SK-N-SH (cell line): Measurements from ENCODE around the gene G6PC1.
"Not testable (repeated sequence)": the region's sequence is repeated elsewhere in the genome, so short reads cannot be mapped to it uniquely, and the experiment has no call there.

Experiments used
- CHD2 ChIP-seq: fragments of 150-350 bp; IDR thresholded peaks from 2 replicates; pipeline ENCODE4 v1.6.1; 2018; ENCODE audit warnings: low read length; ENCODE audit not compliant: partially characterized antibody
- CTCF ChIP-seq: fragments of 200-600 bp; sonication (generic); IDR thresholded peaks from 2 replicates; pipeline ENCODE4 v1.6.1; 2017; ENCODE audit warnings: antibody characterized with exemption, mild to moderate bottlenecking, moderate library complexity
- EZH2phosphoT487 ChIP-seq: fragments of 200-600 bp; sonication (generic); IDR thresholded peaks from 2 replicates; pipeline ENCODE4 v1.6.1; 2017; ENCODE audit warnings: low read depth, mixed run types, mild to moderate bottlenecking, antibody characterized with exemption, moderate library complexity, borderline replicate concordance
- GABPA ChIP-seq: IDR thresholded peaks from 2 replicates; pipeline ENCODE4 v1.4.0; 2012; ENCODE audit warnings: low read depth, mild to moderate bottlenecking
- PBX3 ChIP-seq: IDR thresholded peaks from 2 replicates; pipeline ENCODE4; 2012
- POLR2AphosphoS5 ChIP-seq: IDR thresholded peaks from 2 replicates; pipeline ENCODE4 v1.6.1; 2012; ENCODE audit warnings: low read depth, low read length
- RAD21 ChIP-seq: IDR thresholded peaks from 2 replicates; pipeline ENCODE4 v1.6.1; 2012; ENCODE audit warnings: mild to moderate bottlenecking, low read length
- RFX5 ChIP-seq: IDR thresholded peaks from 2 replicates; pipeline ENCODE4 v1.6.1; 2012; ENCODE audit warnings: mild to moderate bottlenecking, improper control_type of control experiment, low read length
- RXRA ChIP-seq: IDR thresholded peaks from 2 replicates; pipeline ENCODE4 v1.4.0; 2012; ENCODE audit warnings: low read depth, mild to moderate bottlenecking, borderline replicate concordance
- SIN3A ChIP-seq: IDR thresholded peaks from 2 replicates; pipeline ENCODE4 v1.6.1; 2012; ENCODE audit warnings: low read depth, mild to moderate bottlenecking, low read length, moderate library complexity, borderline replicate concordance
- TAF1 ChIP-seq: IDR thresholded peaks from 2 replicates; pipeline ENCODE4 v1.6.1; 2012; ENCODE audit warnings: low read depth, mild to moderate bottlenecking, low read length, moderate library complexity, borderline replicate concordance
- TEAD4 ChIP-seq: IDR thresholded peaks from 2 replicates; pipeline ENCODE4 v1.4.0; 2012; ENCODE audit warnings: mild to moderate bottlenecking, borderline replicate concordance; ENCODE audit not compliant: insufficient read depth
- ZBTB33 ChIP-seq: IDR thresholded peaks from 2 replicates; pipeline ENCODE4 v1.4.0; 2012; ENCODE audit warnings: low read depth, borderline replicate concordance
- TF ChIP-seq, protein P1 (sequence below): IDR thresholded peaks from 2 replicates; pipeline ENCODE4 v1.6.1; 2012; ENCODE audit warnings: mild to moderate bottlenecking, low read depth, low read length, moderate library complexity

DNA sequence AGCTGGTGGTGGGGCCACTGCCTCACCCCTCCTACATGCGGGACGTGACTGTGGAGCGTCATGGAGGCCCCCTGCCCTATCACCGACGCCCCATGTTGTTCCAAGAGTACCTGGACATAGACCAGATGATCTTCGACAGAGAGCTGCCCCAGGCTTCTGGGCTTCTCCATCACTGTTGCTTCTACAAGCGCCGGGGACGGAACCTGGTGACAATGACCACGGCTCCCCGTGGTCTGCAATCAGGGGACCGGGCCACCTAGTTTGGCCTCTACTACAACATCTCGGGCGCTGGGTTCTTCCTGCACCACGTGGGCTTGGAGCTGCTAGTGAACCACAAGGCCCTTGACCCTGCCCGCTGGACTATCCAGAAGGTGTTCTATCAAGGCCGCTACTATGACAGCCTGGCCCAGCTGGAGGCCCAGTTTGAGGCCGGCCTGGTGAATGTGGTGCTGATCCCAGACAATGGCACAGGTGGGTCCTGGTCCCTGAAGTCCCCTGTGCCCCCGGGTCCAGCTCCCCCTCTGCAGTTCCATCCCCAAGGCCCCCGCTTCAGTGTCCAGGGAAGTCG is 32.8 kb upstream of the G6PC1 start:
- not testable (repeated sequence) for TF ChIP-seq CTCF, TAF1, PBX3, RAD21, ZBTB33, TEAD4, EZH2phosphoT487, GABPA, POLR2AphosphoS5, RFX5, CHD2, SIN3A, RXRA
- TF ChIP-seq, protein P1, sequence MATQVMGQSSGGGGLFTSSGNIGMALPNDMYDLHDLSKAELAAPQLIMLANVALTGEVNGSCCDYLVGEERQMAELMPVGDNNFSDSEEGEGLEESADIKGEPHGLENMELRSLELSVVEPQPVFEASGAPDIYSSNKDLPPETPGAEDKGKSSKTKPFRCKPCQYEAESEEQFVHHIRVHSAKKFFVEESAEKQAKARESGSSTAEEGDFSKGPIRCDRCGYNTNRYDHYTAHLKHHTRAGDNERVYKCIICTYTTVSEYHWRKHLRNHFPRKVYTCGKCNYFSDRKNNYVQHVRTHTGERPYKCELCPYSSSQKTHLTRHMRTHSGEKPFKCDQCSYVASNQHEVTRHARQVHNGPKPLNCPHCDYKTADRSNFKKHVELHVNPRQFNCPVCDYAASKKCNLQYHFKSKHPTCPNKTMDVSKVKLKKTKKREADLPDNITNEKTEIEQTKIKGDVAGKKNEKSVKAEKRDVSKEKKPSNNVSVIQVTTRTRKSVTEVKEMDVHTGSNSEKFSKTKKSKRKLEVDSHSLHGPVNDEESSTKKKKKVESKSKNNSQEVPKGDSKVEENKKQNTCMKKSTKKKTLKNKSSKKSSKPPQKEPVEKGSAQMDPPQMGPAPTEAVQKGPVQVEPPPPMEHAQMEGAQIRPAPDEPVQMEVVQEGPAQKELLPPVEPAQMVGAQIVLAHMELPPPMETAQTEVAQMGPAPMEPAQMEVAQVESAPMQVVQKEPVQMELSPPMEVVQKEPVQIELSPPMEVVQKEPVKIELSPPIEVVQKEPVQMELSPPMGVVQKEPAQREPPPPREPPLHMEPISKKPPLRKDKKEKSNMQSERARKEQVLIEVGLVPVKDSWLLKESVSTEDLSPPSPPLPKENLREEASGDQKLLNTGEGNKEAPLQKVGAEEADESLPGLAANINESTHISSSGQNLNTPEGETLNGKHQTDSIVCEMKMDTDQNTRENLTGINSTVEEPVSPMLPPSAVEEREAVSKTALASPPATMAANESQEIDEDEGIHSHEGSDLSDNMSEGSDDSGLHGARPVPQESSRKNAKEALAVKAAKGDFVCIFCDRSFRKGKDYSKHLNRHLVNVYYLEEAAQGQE = not testable (repeated sequence)
